ENCODE results near the gene MAP3K12.

MAP3K12 gene

GRCh38 chr12:53472056-53472582 lies 27.1 kb downstream of the MAP3K12 start:
- H3K9me3 ChIP-seq (ENCODE audit: control insufficient read depth, low read length), result no peaks in the 10 kb centered on the region
- H2BK12ac ChIP-seq (ENCODE audit: low read length in 2 of 2), result no peak overlapping the region
- DNase-seq, result no peak
- no peak overlapping the region for H3K4ac ChIP-seq (ENCODE audit: low read depth in 1 of 2, low read length in 2 of 2)
- H2AK5ac ChIP-seq (ENCODE audit: low read length, severe bottlenecking), result no peak overlapping the region
- no peak overlapping the region for H2BK120ac ChIP-seq (ENCODE audit: low read depth, low read length)
- no peak overlapping the region for H3K14ac ChIP-seq (ENCODE audit: low read length in 2 of 2)
- no peak overlapping the region for H3K23ac ChIP-seq (ENCODE audit: low read length in 2 of 2)
- H4K91ac ChIP-seq (ENCODE audit: low read length), result no peak overlapping the region
- 100% methylated on average over 1 of the region's 1 CpG for WGBS
- H3K9ac ChIP-seq (ENCODE audit: low read length), result no peak overlapping the region
- no peak overlapping the region for H3K4me3 ChIP-seq (ENCODE audit: insufficient read depth in 1 of 2, low read depth in 1 of 2, low read length in 2 of 2)
- H3K4me2 ChIP-seq (ENCODE audit: low read length, poor library complexity, severe bottlenecking), result no peak overlapping the region
- no peaks in the 10 kb centered on the region for H3K27me3 ChIP-seq (ENCODE audit: control insufficient read depth in 1 of 2, insufficient read depth in 1 of 2, low read length in 2 of 2)
- H3K79me1 ChIP-seq (replicated peaks; ENCODE audit: low read length, poor library complexity, severe bottlenecking), result peaks cover 3% of the 10 kb centered on the region
- peaks cover 3% of the 10 kb centered on the region for H3K4me1 ChIP-seq (ENCODE audit: control insufficient read depth, insufficient read depth, low read depth, low read length)
- H2BK15ac ChIP-seq (ENCODE audit: low read depth, poor library complexity, severe bottlenecking), result no peak overlapping the region
- no peak overlapping the region for H3K18ac ChIP-seq (ENCODE audit: low read depth in 1 of 2, low read length in 2 of 2)
- H2AFZ ChIP-seq (ENCODE audit: low read depth, low read length), result no peak overlapping the region
- H3K27ac ChIP-seq (ENCODE audit: low read length, poor library complexity, severe bottlenecking), result no peak overlapping the region
- peaks cover 43 to 98% of the 10 kb centered on the region in 2 experiments for H3K36me3 ChIP-seq (ENCODE audit: control insufficient read depth in 1 of 2, insufficient read depth in 2 of 2, low read depth in 1 of 2, low read length in 2 of 2)
- no peak overlapping the region for H4K8ac ChIP-seq (ENCODE audit: low read length)
- no peak overlapping the region for H2BK5ac ChIP-seq (ENCODE audit: low read depth, low read length, poor library complexity, severe bottlenecking)

GRCh38 chr12:53468282-53468681 lies 31.0 kb downstream of the MAP3K12 start:
- Histone ChIP-seq H3K79me1 (replicated peaks; ENCODE audit: low read length, poor library complexity, severe bottlenecking) (peaks cover 2% of the 10 kb centered on the region), H2BK120ac (ENCODE audit: low read depth, low read length) (no peak overlapping the region), H3K18ac (ENCODE audit: low read depth in 1 of 2, low read length in 2 of 2) (no peak overlapping the region), H3K4me2 (ENCODE audit: low read length, poor library complexity, severe bottlenecking) (no peak overlapping the region), H2AFZ (ENCODE audit: low read depth, low read length) (no peak overlapping the region), H3K27me3 (ENCODE audit: control insufficient read depth in 1 of 2, insufficient read depth in 1 of 2, low read length in 2 of 2) (no peaks in the 10 kb centered on the region), H3K9ac (ENCODE audit: low read length) (peak overlapping the region; percentile 27), H4K8ac (ENCODE audit: low read length) (no peak overlapping the region), H4K91ac (ENCODE audit: low read length) (no peak overlapping the region), H3K9me3 (ENCODE audit: control insufficient read depth, low read length) (no peaks in the 10 kb centered on the region), H3K27ac (ENCODE audit: low read length, poor library complexity, severe bottlenecking) (no peak overlapping the region), H3K23ac (ENCODE audit: low read length in 2 of 2) (no peak overlapping the region), H2BK5ac (ENCODE audit: low read depth, low read length, poor library complexity, severe bottlenecking) (no peak overlapping the region), H3K4ac (ENCODE audit: low read depth in 1 of 2, low read length in 2 of 2) (no peak overlapping the region), H3K36me3 (ENCODE audit: control insufficient read depth in 1 of 2, insufficient read depth in 2 of 2, low read depth in 1 of 2, low read length in 2 of 2) (peaks cover 48 to 97% of the 10 kb centered on the region in 2 experiments), H2AK5ac (ENCODE audit: low read length, severe bottlenecking) (no peak overlapping the region), H3K4me1 (ENCODE audit: control insufficient read depth, insufficient read depth, low read depth, low read length) (peaks cover 5% of the 10 kb centered on the region), H2BK12ac (ENCODE audit: low read length in 2 of 2) (no peak overlapping the region), H3K4me3 (ENCODE audit: insufficient read depth in 1 of 2, low read depth in 1 of 2, low read length in 2 of 2) (no peak overlapping the region), H3K14ac (ENCODE audit: low read length in 2 of 2) (no peak overlapping the region), H2BK15ac (ENCODE audit: low read depth, poor library complexity, severe bottlenecking) (no peak overlapping the region)
- DNase-seq, result no peak
- 100% methylated on average over 1 of the region's 1 CpG for WGBS

GRCh38 chr12:53467880-53468279 lies 31.4 kb downstream of the MAP3K12 start:
- WGBS, result 100% methylated on average over 2 of the region's 2 CpGs
- peaks cover 3% of the 10 kb centered on the region for H3K79me1 ChIP-seq (replicated peaks; ENCODE audit: low read length, poor library complexity, severe bottlenecking)

GRCh38 chr12:53467082-53467481 lies 32.2 kb downstream of the MAP3K12 start:
- H3K4me1 ChIP-seq (ENCODE audit: control insufficient read depth, insufficient read depth, low read depth, low read length), result peaks cover 5% of the 10 kb centered on the region
- no peak overlapping the region for H3K4me2 ChIP-seq (ENCODE audit: low read length, poor library complexity, severe bottlenecking)
- H3K4ac ChIP-seq (ENCODE audit: low read depth in 1 of 2, low read length in 2 of 2), result no peak overlapping the region
- H3K4me3 ChIP-seq (ENCODE audit: insufficient read depth in 1 of 2, low read depth in 1 of 2, low read length in 2 of 2), result no peak overlapping the region
- no peak overlapping the region for H2BK15ac ChIP-seq (ENCODE audit: low read depth, poor library complexity, severe bottlenecking)
- no peak for DNase-seq
- H2AFZ ChIP-seq (ENCODE audit: low read depth, low read length), result no peak overlapping the region
- H3K79me1 ChIP-seq (replicated peaks; ENCODE audit: low read length, poor library complexity, severe bottlenecking), result peaks cover 3% of the 10 kb centered on the region
- H3K36me3 ChIP-seq (ENCODE audit: control insufficient read depth in 1 of 2, insufficient read depth in 2 of 2, low read depth in 1 of 2, low read length in 2 of 2), result peaks cover 55 to 98% of the 10 kb centered on the region in 2 experiments
- no peak overlapping the region for H2BK5ac ChIP-seq (ENCODE audit: low read depth, low read length, poor library complexity, severe bottlenecking)
- H3K27me3 ChIP-seq (ENCODE audit: control insufficient read depth in 1 of 2, insufficient read depth in 1 of 2, low read length in 2 of 2), result no peaks in the 10 kb centered on the region
- H4K8ac ChIP-seq (ENCODE audit: low read length), result no peak overlapping the region
- H3K18ac ChIP-seq (ENCODE audit: low read depth in 1 of 2, low read length in 2 of 2), result no peak overlapping the region
- no peak overlapping the region for H3K27ac ChIP-seq (ENCODE audit: low read length, poor library complexity, severe bottlenecking)
- no peak overlapping the region for H3K14ac ChIP-seq (ENCODE audit: low read length in 2 of 2)
- no peak overlapping the region for H3K23ac ChIP-seq (ENCODE audit: low read length in 2 of 2)
- H3K9ac ChIP-seq (ENCODE audit: low read length), result no peak overlapping the region
- no peak overlapping the region for H2BK12ac ChIP-seq (ENCODE audit: low read length in 2 of 2)
- no peak overlapping the region for H2BK120ac ChIP-seq (ENCODE audit: low read depth, low read length)
- no peaks in the 10 kb centered on the region for H3K9me3 ChIP-seq (ENCODE audit: control insufficient read depth, low read length)
- WGBS, result 95% methylated on average over 5 of the region's 5 CpGs
- no peak overlapping the region for H4K91ac ChIP-seq (ENCODE audit: low read length)
- H2AK5ac ChIP-seq (ENCODE audit: low read length, severe bottlenecking), result no peak overlapping the region

More at GRCh38 chr12:53467880-53468279, 31.4 kb downstream of the MAP3K12 start:
- Histone ChIP-seq H2BK120ac (ENCODE audit: low read depth, low read length) (no peak overlapping the region), H3K4me2 (ENCODE audit: low read length, poor library complexity, severe bottlenecking) (no peak overlapping the region), H3K9ac (ENCODE audit: low read length) (peak overlapping the region; percentile 27), H3K36me3 (ENCODE audit: control insufficient read depth in 1 of 2, insufficient read depth in 2 of 2, low read depth in 1 of 2, low read length in 2 of 2) (peaks cover 50 to 98% of the 10 kb centered on the region in 2 experiments), H3K18ac (ENCODE audit: low read depth in 1 of 2, low read length in 2 of 2) (no peak overlapping the region), H3K27ac (ENCODE audit: low read length, poor library complexity, severe bottlenecking) (no peak overlapping the region), H3K4me1 (ENCODE audit: control insufficient read depth, insufficient read depth, low read depth, low read length) (peaks cover 5% of the 10 kb centered on the region), H4K8ac (ENCODE audit: low read length) (no peak overlapping the region), H3K9me3 (ENCODE audit: control insufficient read depth, low read length) (no peaks in the 10 kb centered on the region), H3K27me3 (ENCODE audit: control insufficient read depth in 1 of 2, insufficient read depth in 1 of 2, low read length in 2 of 2) (no peaks in the 10 kb centered on the region), H3K4ac (ENCODE audit: low read depth in 1 of 2, low read length in 2 of 2) (no peak overlapping the region), H2AK5ac (ENCODE audit: low read length, severe bottlenecking) (no peak overlapping the region), H2BK12ac (ENCODE audit: low read length in 2 of 2) (no peak overlapping the region), H3K23ac (ENCODE audit: low read length in 2 of 2) (no peak overlapping the region), H2BK15ac (ENCODE audit: low read depth, poor library complexity, severe bottlenecking) (no peak overlapping the region), H3K4me3 (ENCODE audit: insufficient read depth in 1 of 2, low read depth in 1 of 2, low read length in 2 of 2) (no peak overlapping the region), H2AFZ (ENCODE audit: low read depth, low read length) (no peak overlapping the region), H3K14ac (ENCODE audit: low read length in 2 of 2) (no peak overlapping the region), H4K91ac (ENCODE audit: low read length) (no peak overlapping the region), H2BK5ac (ENCODE audit: low read depth, low read length, poor library complexity, severe bottlenecking) (no peak overlapping the region)
- no peak for DNase-seq

Data from mesenchymal stem cell (in vitro differentiated cells and primary cell).